CD8-positive, alpha-beta memory T cell (primary cell): ENCODE measurements around the gene CFAP251. TPM values are rescaled to one million over a fixed set of nuclear protein-coding genes. Genes with fewer than 3 reads are reported as not detected.

Experiments
- CTCF ChIA-PET: fragments of 350-600 bp; sonication (Branson Sonifier 250); formaldehyde crosslinking; loops from one replicate; lab custom pipeline; 2021; ENCODE audit warnings: antibody characterized with exemption; lab: Charles Lee
- POLR2A ChIA-PET: fragments of 350-600 bp; sonication (Branson Sonifier 250); formaldehyde crosslinking; loops from one replicate; lab custom pipeline; 2021; ENCODE audit warnings: antibody characterized with exemption; lab: Charles Lee
- DNase-seq, 5 donors: peaks; one replicate each; pipeline versions ENCODE4 v3.0.0 to v3.0.0-alpha.2; 2020 to 2022; ENCODE audit warnings: mixed read lengths in 1 of 5
- H3K27ac ChIP-seq: one replicate; pipeline ENCODE4 v1.7.0; 2013; ENCODE audit warnings: low read depth, mild to moderate bottlenecking, low read length, moderate library complexity
- H3K27me3 ChIP-seq: 2 replicates; pipeline ENCODE4 v1.7.0; 2013; ENCODE audit warnings: low read length, mild to moderate bottlenecking; ENCODE audit not compliant: insufficient read depth, poor library complexity, severe bottlenecking
- H3K36me3 ChIP-seq: 2 replicates; pipeline ENCODE4 v1.7.0; 2013; ENCODE audit warnings: mild to moderate bottlenecking, low read length, moderate library complexity; ENCODE audit not compliant: insufficient read depth
- H3K4me1 ChIP-seq: 2 replicates; pipeline ENCODE4 v1.7.0; 2013; ENCODE audit warnings: mild to moderate bottlenecking, low read length, moderate library complexity; ENCODE audit not compliant: insufficient read depth
- H3K4me3 ChIP-seq: 2 replicates; pipeline ENCODE4 v1.7.0; 2013; ENCODE audit warnings: mild to moderate bottlenecking, low read length
- H3K9me3 ChIP-seq: 2 replicates; pipeline ENCODE4 v1.7.0; 2013; ENCODE audit warnings: mild to moderate bottlenecking, low read length
- H3K27ac Mint-ChIP-seq, 8 donors: one replicate each; pipeline ENCODE4 v1.8.0; 2020 to 2021; ENCODE audit warnings: mixed read lengths in 8 of 8, mild to moderate bottlenecking in 6 of 8, inconsistent platforms in 3 of 8, moderate library complexity in 3 of 8
- H3K27me3 Mint-ChIP-seq, 2 donors: one replicate each; pipeline ENCODE4 v1.8.0; 2020 to 2021; ENCODE audit warnings: mixed read lengths in 2 of 2, mild to moderate bottlenecking in 1 of 2, moderate library complexity in 1 of 2
- H3K36me3 Mint-ChIP-seq, 3 donors: one replicate each; pipeline ENCODE4 v1.8.0; 2020 to 2021; ENCODE audit warnings: mixed read lengths in 3 of 3, inconsistent platforms in 1 of 3, mild to moderate bottlenecking in 1 of 3
- H3K4me1 Mint-ChIP-seq, 3 donors: one replicate each; pipeline ENCODE4 v1.8.0; 2020 to 2021; ENCODE audit warnings: mixed read lengths in 3 of 3, inconsistent platforms in 1 of 3, mild to moderate bottlenecking in 1 of 3
- H3K4me3 Mint-ChIP-seq, 7 donors: one replicate each; pipeline ENCODE4 v1.8.0; 2020 to 2021; ENCODE audit warnings: mixed read lengths in 7 of 7, mild to moderate bottlenecking in 6 of 7, moderate library complexity in 4 of 7, inconsistent platforms in 2 of 7
- H3K9me3 Mint-ChIP-seq, 5 donors: one replicate each; pipeline ENCODE4 v1.8.0; 2020 to 2022; ENCODE audit warnings: mixed read lengths in 5 of 5, mild to moderate bottlenecking in 3 of 5, moderate library complexity in 2 of 5, inconsistent platforms in 1 of 5
- polyA plus RNA-seq: library from polyadenylated mRNA; unstranded; fragments of 300-500 nt; fragmentation: Illumina TruSeq; gene quantifications from one replicate; pipeline ENCODE4 v1.2.3, GENCODE V29; 2021
- total RNA-seq, 2 experiments: library from RNA; stranded (reverse); gene quantifications; one replicate each; pipeline ENCODE4 v1.2.3, GENCODE V29; 2021

Gene CFAP251
- total and polyA plus RNA-seq, 3 experiments from 2014 or later = 0.31 to 0.72 TPM; not detected in 1

DNA sequence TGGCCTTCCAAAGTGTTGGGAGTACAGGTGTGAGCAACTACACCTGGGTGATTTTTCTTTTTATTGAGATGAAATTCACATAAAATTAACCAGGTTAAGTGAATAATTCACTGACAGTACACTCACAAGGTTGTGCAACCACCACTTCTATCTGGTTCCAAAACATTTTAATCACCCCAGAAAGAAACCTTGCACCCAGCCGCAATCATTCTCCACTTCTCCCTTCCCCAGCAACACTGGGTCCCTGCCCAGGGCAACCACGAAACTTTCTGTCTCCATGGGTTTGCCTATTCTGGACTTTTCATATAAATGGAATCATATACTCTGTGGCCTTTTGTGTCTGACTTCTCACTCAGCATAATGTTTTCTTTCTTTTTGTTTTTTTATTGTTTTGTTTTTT is 133.9 kb downstream of the CFAP251 start:
- Histone ChIP-seq H3K4me1 (peaks cover 3% of the 10 kb centered on the region), H3K27ac (no peak overlapping the region), H3K9me3 (no peaks in the 10 kb centered on the region), H3K27me3 (no peaks in the 10 kb centered on the region), H3K4me3 (no peak overlapping the region), H3K36me3 (no peaks in the 10 kb centered on the region)
- DNase-seq = no peak
- Mint-ChIP-seq H3K4me1 (peaks cover 0 to 7% (median 2%) of the 10 kb centered on the region in 3 donors), H3K4me3 (no peak overlapping the region), H3K36me3 (no peaks in the 10 kb centered on the region), H3K27ac (no peak overlapping the region), H3K9me3 (no peaks in the 10 kb centered on the region), H3K27me3 (no peaks in the 10 kb centered on the region)
- ChIA-PET POLR2A (interaction anchor here (0.6 kb wide), 2 partner anchors 79 to 348 kb away, joined by 3 to 5 read pairs; no protein-coding TSS in a partner anchor), CTCF (interaction anchor here (1.3 to 5.0 kb wide), 4 partner anchors 17 to 139 kb away, joined by 3 to 31 read pairs (median 6); no protein-coding TSS in a partner anchor)

Other genes starting within 250 kb of the CFAP251 start
- 1 to 10 TPM; 1.8 to 2.5 TPM for gene MORN3, start 248.9 kb upstream of the CFAP251 start, total RNA-seq
- 6.5 TPM for gene MORN3, start 248.9 kb upstream of the CFAP251 start, polyA plus RNA-seq
- 10 to 100 TPM; 12.5 to 15.2 TPM for gene TMEM120B, start 205.8 kb upstream of the CFAP251 start, total RNA-seq
- 3.9 TPM for gene TMEM120B, start 205.8 kb upstream of the CFAP251 start, polyA plus RNA-seq
- 100 to 1,000 TPM; 145 to 152 TPM for gene RHOF, start 124.9 kb upstream of the CFAP251 start, total RNA-seq
- 139 TPM for gene RHOF, start 124.9 kb upstream of the CFAP251 start, polyA plus RNA-seq
- 10 to 100 TPM; 31.3 to 31.9 TPM for gene SETD1B, start 114.6 kb upstream of the CFAP251 start, total RNA-seq
- gene SETD1B, start 114.6 kb upstream of the CFAP251 start, polyA plus RNA-seq = 2.4 TPM
- gene HPD, start 59.7 kb upstream of the CFAP251 start, total RNA-seq = not detected
- gene HPD, start 59.7 kb upstream of the CFAP251 start, polyA plus RNA-seq = not detected
- 10 to 100 TPM; 83.7 to 89.9 TPM for gene PSMD9, start 29.8 kb upstream of the CFAP251 start, total RNA-seq
- 99.3 TPM for gene PSMD9, start 29.8 kb upstream of the CFAP251 start, polyA plus RNA-seq
- gene BCL7A, start 103.3 kb downstream of the CFAP251 start, total RNA-seq = 1 to 10 TPM; 2.5 to 3.0 TPM
- gene BCL7A, start 103.3 kb downstream of the CFAP251 start, polyA plus RNA-seq = 3.3 TPM
- gene MLXIP, start 160.2 kb downstream of the CFAP251 start, total RNA-seq = 10 to 100 TPM; 32.1 to 33.9 TPM
- gene MLXIP, start 160.2 kb downstream of the CFAP251 start, polyA plus RNA-seq = 18.3 TPM